NB4 (cell line): Measurements from ENCODE around the gene TBC1D22A.
A peak's percentile ranks its signal among the peaks of the same experiment; 100 is the strongest.

Source experiments
- DNase-seq: peaks from one replicate; pipeline ENCODE4 v3.0.0; 2010; ENCODE audit warnings: low read depth
- H3K4me3 ChIP-seq: one replicate; pipeline ENCODE4 v1.5.1; 2011; ENCODE audit warnings: mild to moderate bottlenecking, low read depth, low read length, moderate library complexity
- MYC ChIP-seq: IDR thresholded peaks from 2 replicates; pipeline ENCODE4 v1.6.1; 2011; ENCODE audit warnings: low read depth, low read length
- POLR2A ChIP-seq: IDR thresholded peaks from 2 replicates; pipeline ENCODE4 v1.6.1; 2011; ENCODE audit warnings: mild to moderate bottlenecking; ENCODE audit not compliant: insufficient read length; ENCODE audit errors: extremely low read depth
- TF ChIP-seq, protein P1 (sequence below): IDR thresholded peaks from 2 replicates; pipeline ENCODE4 v1.6.1; 2011; ENCODE audit warnings: low read depth, low read length
- TF ChIP-seq, protein P2 (sequence below): IDR thresholded peaks from one replicate; pipeline ENCODE4 v1.5.1; 2012; ENCODE audit warnings: low read depth, low read length

TBC1D22A gene

DNA sequence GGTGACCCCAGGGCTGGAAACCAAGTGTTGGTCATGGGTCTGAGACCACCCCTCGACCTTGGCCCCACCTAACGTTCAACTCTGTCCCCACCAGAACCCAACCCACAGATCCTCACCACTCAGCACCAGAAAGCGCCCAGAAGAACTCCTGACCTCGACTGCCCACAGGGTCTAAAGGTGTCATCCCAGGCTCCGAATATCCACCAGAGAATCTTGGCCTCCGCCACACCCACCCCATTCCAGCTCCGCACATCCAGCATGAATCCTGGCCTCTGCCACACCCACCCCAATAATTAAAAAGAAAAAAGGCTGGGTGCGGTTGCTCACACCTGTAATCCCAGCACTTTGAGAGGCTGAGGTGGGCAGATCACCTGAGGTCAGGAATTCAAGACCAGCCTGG lies 25.7 kb upstream of the TBC1D22A start:
- no peak for DNase-seq
- peak overlapping the region; percentile 64 for H3K4me3 ChIP-seq

DNA sequence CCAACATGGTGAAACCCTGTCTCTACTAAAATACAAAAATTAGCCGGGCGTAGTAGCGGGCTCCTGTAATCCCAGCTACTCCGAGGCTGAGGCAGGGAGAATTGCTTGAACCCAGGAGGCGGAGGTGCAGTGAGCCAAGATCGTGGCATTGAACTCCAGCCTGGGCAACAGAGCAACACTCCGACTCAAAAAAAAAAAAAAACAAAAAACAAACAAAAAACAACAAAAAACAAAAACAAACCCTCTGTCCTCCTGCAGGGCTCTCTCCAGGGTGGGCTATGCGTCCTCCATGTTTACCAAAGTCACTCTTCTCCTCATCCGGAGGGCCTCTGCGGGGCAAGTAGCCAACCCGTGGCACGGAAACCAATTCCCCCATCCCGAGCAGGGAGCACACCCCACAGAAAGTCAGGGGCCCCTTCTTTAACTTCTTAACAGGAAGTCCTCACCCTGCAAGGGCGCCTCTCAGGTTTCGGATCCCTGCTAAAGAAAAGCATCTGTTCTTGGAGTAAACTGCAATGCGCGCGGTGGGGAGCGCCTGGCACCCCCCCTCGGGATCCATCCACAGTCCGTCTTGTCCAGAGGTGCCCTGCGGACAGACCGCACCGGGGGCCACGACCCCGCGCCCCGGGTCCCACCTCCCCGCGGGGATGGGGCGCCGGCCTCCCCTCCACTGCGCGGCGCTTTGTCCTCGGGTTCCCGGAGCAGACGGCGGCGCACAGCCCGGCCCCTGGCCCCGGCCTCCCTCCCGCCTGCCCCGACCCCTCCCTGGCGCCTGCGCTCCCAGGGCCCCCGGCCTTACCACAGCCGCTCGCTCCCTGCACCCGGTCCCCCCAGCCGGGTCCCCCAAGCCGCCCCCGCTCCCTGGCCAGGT lies 25.1 kb upstream of the TBC1D22A start:
- peak; percentile 68 for DNase-seq
- TF ChIP-seq MYC, result no peak
- TF ChIP-seq, protein P1, sequence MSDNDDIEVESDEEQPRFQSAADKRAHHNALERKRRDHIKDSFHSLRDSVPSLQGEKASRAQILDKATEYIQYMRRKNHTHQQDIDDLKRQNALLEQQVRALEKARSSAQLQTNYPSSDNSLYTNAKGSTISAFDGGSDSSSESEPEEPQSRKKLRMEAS, result no peak
- TF ChIP-seq, protein P2, sequence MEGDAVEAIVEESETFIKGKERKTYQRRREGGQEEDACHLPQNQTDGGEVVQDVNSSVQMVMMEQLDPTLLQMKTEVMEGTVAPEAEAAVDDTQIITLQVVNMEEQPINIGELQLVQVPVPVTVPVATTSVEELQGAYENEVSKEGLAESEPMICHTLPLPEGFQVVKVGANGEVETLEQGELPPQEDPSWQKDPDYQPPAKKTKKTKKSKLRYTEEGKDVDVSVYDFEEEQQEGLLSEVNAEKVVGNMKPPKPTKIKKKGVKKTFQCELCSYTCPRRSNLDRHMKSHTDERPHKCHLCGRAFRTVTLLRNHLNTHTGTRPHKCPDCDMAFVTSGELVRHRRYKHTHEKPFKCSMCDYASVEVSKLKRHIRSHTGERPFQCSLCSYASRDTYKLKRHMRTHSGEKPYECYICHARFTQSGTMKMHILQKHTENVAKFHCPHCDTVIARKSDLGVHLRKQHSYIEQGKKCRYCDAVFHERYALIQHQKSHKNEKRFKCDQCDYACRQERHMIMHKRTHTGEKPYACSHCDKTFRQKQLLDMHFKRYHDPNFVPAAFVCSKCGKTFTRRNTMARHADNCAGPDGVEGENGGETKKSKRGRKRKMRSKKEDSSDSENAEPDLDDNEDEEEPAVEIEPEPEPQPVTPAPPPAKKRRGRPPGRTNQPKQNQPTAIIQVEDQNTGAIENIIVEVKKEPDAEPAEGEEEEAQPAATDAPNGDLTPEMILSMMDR, result no peak
- peak overlapping the region; percentile 64 for H3K4me3 ChIP-seq

More for the DNA sequence above, 25.7 kb upstream of the TBC1D22A start:
- TF ChIP-seq, protein P2, result no peak
- TF ChIP-seq POLR2A (no peak), MYC (no peak)
- TF ChIP-seq, protein P1, result no peak

DNA sequence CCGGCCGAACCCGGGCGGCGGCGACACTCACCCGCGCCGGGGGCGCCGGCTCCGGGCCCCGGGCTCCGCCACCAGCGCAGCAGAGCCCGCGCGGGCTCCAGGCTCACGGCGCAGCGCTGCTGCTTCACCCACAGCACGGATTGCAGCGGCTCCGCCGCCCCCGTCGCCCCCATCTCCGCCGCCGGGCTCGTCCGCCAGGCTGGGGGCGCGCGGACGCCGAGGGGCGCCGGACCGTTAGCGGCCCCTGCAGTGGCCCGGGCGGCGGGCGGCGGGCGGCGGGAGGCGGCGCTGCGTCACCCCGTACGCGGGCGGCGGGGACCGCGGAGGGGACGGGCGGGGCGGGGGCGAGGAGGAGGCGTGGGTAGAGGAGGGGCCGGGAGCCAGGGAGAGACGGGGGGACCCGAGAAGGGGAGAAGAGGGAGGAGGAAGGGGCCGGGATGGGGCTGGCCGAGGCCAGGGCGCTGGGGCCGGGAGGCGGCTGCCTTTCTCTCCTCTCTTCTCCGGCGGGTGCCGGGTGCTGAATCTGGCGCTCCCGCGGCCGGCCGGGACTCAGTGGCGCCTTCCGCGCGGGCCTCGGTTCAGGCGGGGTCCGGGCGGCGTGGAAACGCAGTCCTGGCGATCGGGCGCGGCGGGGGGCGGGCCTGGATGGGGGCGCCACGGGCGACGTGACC lies 24.3 kb upstream of the TBC1D22A start, which contains the start of gene CERK:
Gene CERK, minus strand, starts transcription at position 277 of the 671 bp plus-strand sequence. Its CDS starts 104 bp downstream, at position 173.
- TF ChIP-seq, protein P1, result no peak
- no peak for TF ChIP-seq POLR2A
- TF ChIP-seq, protein P2, result no peak
- TF ChIP-seq MYC, result no peak
- H3K4me3 ChIP-seq, result peak within 1 kb of the TSS; percentile 64
- peak; percentile 73 for DNase-seq

DNA sequence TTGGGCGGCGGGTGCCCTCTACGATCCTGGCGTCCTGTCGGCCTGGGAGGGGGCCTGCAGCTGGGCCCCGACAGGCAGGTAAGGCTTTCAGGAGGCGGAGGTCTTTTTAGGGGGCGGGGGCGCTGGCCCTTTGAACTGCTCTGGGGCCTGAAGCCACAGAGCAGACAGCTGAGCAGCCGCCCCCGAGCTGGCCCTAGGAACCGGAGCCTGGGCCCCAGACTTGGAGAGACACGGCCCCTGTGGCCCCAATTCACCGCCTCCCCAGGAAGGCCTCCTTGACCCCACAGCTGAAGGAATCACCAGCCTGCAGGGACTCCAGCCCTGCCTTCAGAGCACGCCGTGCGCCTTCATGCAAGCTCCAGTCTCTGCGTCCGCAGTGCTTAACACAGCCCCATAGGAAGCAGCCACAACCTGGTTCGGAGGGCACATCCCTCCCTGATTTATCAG lies 23.8 kb upstream of the TBC1D22A start:
- no peak for TF ChIP-seq POLR2A
- no peak for TF ChIP-seq MYC
- TF ChIP-seq, protein P1, result no peak
- TF ChIP-seq, protein P2, result no peak
- peak; percentile 38 for DNase-seq

DNA sequence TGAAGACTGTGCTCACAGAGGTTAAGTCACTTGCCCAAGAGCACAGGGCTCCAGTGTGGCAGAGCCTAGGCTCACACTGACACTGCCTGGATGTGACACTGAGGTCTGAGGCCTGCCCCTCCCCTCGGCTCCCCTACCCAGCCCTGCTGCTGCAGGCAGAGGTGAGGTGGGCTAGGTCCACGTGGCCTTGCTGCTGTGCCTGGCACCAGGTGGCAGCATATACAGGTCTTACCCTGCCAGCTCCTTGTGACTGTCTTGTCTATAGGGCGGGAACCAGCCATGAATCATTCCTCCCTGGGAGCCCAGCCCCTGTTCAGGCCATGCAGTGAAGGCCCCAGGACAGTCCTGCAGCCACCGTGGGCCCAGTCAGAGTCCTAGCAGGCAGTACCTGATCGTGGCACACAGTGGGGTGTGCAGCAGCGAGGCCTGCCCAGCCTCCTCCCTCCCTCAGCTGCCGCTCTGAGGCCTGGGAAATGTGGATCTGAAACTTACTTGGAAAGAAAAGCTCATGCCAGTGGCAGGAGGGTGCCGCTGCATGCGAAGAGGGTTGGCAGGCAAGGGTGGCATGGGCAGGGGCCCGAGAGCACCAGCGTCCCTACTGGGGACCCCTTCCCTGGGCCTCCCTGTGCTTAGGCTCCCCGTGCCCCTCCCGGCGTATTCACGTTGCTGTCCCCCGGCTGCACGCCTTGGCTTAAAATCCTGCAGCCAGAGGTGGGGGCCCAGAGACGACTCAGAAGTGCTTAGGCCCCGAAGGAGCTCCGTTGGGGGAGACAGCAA lies 23.2 kb upstream of the TBC1D22A start:
- DNase-seq, result no peak
- H3K4me3 ChIP-seq, result no peak overlapping the region
- TF ChIP-seq, protein P1, result no peak
- TF ChIP-seq POLR2A, result no peak
- TF ChIP-seq MYC, result no peak
- TF ChIP-seq, protein P2, result no peak

More for the DNA sequence above, 23.8 kb upstream of the TBC1D22A start:
- H3K4me3 ChIP-seq, result no peak overlapping the region
